ENCODE results near the gene TUBE1.

TUBE1 gene

DNA sequence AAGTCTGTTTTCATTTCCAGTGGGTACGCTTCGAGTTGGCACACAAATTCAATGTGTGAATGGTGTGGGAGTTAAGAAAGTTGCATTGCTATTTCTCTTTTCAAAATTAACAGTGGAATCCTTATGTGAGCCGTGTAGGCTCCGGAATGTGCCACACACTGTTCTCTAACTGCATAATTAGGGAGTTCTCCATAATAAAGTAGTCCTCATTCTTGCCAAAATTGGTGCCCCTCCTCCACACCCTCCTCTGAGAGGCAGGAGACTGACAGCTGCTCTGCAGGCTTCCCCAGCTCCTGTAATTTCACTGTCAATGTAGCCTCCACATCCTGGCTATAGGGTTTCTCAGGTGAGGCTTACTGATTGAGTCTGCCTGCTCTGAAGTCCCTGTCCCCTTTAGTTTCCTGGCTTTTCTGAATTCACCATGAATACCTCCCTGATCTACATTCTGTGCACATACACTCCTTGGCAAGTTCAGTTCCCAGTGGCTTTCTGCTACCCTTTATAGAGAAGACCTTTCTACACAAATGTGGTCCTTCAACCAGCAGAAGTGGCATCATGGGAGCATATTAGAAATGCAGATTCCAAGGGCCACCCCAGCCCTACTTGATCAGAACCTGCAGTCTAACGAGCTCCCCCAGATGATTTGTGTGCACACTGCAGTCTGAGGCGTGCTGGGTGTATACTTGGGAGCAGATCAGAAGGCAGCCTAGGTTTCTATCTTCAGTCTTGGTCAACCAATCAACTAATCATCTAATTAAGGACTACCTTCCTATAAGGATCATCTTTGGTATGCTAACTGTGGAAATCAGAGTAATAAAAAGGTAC, 53.3 kb downstream of the TUBE1 start:
- FAIRE-seq, result no peak

DNA sequence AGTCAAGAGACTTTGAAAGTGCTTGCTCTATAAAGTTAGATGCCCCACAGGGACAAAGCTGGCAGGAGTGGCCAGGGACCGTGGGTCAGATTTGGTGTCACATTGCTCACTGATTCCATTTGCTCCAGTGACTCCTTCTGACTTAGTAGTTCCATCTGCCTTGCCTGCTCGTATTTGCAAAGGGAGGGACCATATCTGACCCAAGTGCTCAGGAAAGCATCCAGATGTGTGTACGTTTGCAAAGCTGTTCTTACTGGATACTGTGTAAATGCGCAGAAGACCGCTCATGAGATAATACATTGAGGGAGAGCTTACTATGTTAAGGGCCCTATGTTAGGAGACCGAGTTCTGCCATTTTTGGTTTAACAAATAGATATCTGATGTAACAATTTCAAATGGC, 54.6 kb downstream of the TUBE1 start:
- no peak for FAIRE-seq

DNA sequence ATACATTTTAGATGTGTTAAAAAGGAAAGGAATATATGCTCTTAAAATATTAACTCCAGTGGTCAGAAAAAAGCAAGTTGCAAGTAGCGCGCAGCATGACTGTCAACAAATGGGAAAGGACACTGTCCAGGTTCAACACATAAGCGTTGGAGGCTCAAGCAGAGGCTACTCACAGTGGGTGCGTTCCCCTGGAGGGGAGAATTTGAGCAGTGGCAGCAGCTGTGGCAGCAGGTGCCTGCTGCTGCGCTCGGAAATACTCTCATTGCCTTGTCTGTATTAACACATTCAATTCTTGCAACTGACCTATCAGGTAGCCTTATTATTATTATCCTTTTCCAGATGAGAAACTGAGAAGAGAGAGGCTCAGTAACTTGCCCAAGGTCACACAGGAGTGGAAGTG, 55.3 kb downstream of the TUBE1 start:
- FAIRE-seq, result no peak

DNA sequence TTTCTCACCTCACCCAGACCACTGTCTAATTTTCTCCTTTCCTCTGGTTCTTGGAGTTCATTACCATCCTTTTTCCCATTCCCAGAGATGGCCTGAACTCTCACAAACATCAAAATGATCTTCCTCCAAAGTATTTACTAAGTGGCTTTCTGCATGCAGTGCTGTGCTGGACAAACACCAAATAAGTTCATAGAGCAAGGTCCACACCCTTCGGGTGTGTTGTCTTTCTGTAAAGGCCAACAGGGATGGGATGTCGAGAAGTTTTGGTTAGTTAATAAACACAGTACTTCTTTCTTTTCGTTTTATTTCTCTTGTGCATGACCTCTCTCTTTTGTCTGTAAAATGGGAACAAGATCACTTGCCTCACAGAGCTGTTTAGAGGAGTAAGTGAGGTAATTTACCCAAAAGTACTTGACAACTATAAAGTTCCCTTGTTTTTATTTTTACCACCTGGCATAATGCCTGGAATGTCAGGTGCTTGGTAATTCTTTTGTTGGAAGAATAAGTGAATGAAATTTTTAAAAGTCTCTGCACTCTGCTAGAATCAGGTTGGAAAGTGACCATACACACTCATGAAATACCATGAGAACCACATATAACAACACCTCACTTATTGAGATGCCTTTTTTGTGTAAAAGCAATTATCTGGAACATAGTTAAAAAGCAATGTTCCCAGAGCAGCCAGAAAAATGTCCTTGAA, 56.2 kb downstream of the TUBE1 start:
- FAIRE-seq, result no peak

DNA sequence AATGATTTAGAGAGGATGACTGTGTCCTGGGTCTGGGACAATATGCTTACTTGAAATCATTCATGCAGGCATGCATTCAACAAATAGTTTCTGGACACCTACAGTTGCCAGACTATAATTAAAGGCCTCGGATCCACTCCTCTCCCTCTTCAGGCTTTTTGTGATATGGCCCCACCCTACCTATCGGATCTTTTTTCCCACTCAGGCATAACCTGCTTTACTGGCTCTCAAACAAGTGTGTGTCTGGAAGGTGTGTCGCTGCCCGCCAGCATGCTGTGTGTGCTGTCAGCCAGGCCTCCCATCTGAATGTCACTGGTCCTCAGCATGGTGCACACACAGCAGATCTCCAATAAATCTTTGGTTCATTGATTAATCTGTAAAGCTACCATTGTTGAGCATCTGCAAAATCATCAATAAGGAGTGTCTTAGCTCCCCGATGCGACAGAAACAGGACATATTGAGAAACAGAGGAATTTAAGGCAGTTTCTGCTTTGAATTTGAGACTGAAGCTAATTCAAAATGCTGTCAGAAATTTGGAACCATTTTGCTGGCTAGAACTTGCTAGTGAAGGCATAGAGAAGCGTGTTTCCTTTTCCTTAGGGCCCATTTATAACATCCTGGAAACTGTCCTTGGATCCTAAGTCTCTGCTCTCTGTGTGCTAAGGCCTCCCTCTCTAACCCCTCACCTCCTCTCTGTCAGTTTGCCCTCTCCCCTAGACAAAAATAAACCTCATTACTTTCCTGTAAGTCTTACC, 56.9 kb downstream of the TUBE1 start:
- FAIRE-seq, result no peak

DNA sequence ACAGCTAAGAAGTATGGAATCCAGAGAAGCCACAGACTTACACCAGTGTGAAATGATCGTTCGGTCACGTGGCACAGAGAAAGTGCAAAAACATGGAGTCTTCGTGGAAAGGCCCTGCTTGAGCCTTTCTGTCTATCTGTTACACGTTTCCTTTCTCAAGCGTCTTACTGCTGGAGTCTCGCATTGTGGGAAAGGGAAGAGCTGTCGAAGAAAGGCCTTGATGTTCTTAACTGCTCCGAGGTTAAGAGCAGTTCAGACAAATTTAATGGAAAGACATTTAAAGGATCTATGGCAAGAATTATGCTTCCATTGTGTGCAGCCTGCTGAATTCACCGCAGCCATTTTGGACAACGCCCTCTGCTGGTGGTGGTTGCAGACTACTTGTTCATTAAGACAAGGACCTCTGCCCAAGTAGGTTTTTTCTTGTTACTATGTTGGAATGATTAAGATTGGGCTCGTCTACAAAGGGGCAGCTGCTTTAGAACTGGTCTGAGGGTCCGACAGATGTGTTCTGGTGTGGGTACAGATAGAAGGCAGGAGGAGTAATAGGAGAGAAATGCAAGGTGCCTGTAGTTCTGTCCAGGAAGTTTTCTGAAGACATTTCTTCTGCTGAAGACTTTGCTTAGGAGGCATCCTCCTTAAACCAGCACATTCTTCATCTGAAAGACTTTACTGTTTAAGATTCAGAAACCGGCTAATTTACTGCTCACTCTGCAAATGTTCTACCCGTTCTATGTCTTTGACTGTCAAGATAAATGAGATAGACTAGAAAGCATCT, 58.0 kb downstream of the TUBE1 start:
- no peak for FAIRE-seq

DNA sequence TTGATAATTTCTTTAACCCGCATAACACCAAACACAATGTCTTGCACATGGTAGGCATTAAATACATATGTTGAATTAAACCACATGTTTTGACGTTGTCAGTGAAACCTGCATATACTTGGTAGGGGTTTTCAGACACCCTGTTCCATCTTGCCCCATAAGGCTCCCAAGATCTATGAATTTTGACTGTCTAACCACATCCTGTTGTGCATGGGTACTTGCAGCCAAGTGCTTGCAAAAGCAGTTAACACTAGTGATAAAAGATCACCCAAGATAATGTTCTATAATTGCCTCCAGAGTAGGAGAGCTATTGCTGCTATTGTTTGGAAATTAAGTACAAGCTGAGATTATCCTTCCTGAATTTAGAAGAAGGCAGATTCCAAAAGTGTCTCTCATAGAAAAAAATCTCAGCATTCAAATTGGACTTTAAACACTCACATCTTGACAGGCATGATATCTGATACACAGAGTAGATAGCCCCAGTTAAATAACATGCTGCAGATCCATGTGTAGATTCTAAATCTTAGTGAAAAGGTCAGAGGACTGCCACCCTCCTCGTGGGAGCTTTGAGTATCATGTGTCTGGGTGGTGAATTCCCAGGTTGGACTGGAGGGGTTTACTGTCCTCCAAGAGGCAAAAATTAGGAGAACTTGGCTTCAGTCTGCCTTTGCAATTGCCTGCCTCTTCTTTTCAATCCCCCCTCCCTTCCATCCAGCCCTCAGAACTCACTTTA, 59.2 kb downstream of the TUBE1 start:
- FAIRE-seq, result no peak

DNA sequence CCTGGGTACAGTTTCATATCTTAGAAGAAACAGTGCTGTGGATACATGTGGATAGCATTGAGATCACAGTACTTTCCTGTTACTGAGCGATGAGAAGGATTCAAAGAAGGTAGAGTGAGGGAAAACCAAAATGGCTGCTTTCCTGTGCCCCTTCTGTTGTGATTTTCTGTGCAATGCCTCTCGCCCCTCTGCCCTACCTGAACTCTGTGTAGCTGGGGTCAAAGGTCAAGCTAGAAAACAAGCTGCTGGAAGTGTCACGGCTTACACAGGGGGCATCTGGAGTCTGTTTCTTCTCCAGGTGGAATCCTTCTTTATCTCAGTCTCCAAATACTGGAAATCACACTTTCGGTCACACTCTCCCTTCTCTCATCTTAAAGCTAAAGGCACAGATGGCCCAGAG, 60.3 kb downstream of the TUBE1 start:
- FAIRE-seq, result no peak

DNA sequence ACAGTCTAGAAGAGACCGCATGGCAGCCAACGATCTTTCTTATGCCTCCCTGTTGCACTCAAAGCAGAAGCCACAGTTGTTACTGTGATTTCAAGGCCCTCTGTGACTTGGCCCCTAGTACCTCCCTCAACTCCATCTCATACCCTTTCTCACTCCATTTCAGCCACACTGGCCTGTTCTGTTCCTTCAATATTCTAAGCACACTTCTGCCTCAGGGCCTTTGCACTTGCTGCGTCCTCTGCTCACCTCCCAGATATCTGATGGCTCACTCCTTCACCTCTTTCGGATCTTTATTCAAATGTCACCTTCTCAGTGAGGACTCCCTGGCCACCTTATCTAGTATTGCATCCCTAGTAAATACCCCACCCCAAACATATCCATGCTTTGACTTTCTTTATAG, 62.8 kb downstream of the TUBE1 start:
- FAIRE-seq, result no peak

DNA sequence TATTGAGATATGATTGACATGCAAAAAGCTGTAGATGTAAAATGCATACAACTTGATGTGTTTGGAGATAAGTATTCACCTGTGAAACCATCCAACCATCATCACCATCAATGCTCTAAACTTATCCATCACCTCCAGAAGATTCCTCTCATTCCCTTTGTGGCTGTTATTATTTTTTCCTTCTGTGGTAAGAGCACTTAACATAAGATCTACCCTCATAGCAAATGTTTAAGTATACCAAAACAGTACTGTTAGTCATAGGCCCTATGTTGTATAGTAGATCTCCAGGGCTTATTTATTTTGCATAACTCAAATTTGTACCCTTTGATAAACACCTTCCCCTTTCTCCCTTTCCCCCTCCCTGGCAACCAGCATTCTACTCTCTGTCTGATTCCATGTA, 64.5 kb downstream of the TUBE1 start:
- FAIRE-seq, result no peak

DNA sequence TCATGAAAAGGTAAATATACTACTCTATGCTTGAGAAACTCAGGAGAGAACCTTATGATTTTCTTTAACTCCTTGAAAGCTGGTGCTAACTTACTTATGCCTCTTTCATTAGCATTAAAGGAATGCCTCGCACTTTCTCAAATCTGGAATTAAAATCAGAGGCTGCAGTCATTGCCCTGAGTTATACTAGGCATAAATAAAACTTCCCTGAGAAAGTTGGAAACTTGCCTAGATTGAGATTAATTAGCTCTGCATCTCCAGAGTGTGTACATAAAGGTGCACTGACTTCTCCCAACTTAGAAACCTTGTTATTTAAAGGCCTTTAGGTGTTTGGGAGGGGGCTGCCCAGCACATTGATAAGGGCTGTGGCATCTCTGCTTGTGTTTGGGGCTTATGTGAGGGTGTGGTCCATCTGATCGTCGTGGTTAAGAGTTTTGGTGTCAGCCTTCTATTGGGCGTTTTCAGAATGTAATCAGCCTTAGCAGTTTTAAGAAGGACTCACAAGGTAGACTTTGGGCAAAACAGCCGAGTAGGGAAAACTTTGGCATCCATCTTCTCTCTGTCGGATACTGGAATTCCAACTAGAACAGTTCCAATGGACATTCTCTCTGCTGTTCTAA, 65.5 kb downstream of the TUBE1 start:
- FAIRE-seq, result no peak

Data from colon (tissue), 2 donors.